Hair follicle dermal papilla cell (primary cell): ENCODE measurements around the gene EPHB6. TPM values are rescaled to one million over a fixed set of nuclear protein-coding genes. Genes with fewer than 3 reads are reported as not detected.

Experiments used
- total RNA-seq: library from RNA; depleted of rRNA; stranded (reverse); fragments of >200 nt; gene quantifications from 2 replicates; pipeline ENCODE4 v1.2.3, GENCODE V29; 2012

EPHB6 gene
- total RNA-seq: 6.7 and 13.4 TPM in 2 replicates

GRCh38 chr7:142854372-142855113 lies at the start of gene EPHB6:
TSS of gene EPHB6 (plus strand) at chr7:142855076. CDS start at chr7:142863228, 8,152 bp downstream.

GRCh38 chr7:142885311-142886230 lies 30.7 kb downstream of the EPHB6 start, which contains the start of gene TRPV6:
TSS of gene TRPV6 (minus strand) at chr7:142885745.

Other genes with a start within 250 kb of the EPHB6 start
- gene PRSS1, start 105.6 kb upstream of the EPHB6 start, total RNA-seq: not detected in 2 replicates
- gene PRSS2, start 84.1 kb upstream of the EPHB6 start, total RNA-seq: not detected in 2 replicates
- gene TRPV6, start 30.7 kb downstream of the EPHB6 start, total RNA-seq: not detected in 2 replicates
- gene TRPV5, start 78.7 kb downstream of the EPHB6 start, total RNA-seq: not detected in 2 replicates
- gene LLCFC1, start 84.4 kb downstream of the EPHB6 start, total RNA-seq: not detected in 2 replicates
- not detected in 2 replicates for gene KEL, start 107.3 kb downstream of the EPHB6 start, total RNA-seq
- not detected in 2 replicates for gene OR9A2, start 172.1 kb downstream of the EPHB6 start, total RNA-seq
- not detected in 2 replicates for gene OR6V1, start 197.3 kb downstream of the EPHB6 start, total RNA-seq